IPS-11a (cell line): ENCODE measurements around the gene PPTC7.
"Not testable (repeated sequence)": the region's sequence is repeated elsewhere in the genome, so short reads cannot be mapped to it uniquely, and the experiment has no call there.

Experiments
- H3K4me3 ChIP-seq: one replicate; pipeline ENCODE4 v1.5.1; 2013; ENCODE audit warnings: low read depth, low read length, control low read depth

Gene PPTC7

DNA sequence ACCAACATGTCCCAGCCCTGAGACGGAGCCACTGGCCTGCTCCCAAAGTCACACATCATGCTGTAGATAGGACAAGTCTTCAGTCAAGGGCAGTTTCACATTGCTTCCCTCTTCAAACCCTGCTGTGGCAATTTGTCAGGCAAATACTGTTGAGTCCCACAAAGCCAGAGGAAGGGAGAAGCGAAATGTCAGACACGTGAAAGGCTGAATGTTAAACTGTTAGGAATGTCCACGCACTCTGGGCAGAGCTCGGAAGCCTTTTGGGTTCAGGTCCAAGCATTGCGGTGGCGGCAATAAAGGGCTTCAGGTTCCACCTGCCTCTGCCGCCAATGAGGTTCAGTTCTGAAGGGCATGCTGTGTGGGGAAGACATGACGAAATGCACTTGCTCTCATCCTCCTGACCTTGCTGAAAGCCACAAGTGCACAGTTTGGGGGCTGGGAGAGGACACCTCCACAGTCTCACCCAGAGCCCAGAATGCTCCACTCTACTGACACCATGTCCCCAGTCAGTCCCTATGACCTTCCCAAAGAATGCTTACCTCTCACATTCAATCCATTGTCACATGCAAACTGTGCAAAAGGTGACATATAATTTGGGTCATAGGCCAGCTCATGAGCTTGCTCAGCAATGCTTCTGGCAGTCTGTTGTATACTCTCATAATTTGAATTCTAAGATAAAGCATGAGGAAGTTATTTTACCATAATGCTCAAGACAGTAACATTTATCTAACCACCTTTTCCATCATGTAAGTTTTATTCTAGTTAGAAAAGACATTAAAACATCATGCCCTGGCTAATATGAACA, 45.3 kb downstream of the PPTC7 start:
- no peak overlapping the region for H3K4me3 ChIP-seq

DNA sequence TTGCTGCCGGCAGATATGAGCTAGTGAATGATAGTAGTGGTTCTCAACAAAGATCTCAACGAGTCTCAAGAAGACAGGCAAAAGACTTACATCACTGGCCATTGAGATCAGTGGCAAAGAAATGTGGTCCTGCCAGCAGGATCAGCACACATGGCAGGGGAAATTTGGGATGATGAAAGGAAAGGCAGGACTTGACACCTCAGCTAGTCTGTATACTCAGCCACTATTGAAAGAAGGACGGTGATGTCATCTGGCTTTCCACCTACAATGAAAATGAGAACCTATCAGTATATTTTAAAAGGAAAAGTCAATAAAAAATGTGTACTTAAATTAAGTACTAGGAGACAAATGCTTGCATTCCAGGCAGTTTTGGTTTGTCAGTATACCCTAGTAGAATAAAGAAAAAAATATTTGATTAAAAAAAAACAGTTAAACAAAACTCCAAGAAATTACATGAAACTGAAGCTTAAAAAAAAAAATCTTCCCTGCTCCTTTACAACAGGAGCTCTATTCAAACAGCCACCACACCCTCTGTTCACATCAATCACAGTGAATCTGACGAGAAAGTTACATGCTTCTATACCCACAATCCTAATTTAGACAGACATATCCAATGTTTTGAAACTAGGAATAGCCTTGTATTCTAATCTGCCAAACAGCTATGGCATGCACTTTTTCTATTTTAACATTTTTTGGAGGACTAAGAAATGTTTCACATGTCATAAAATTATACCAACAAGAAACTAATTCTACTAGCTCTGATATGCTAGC, 46.1 kb downstream of the PPTC7 start:
- H3K4me3 ChIP-seq: no peak overlapping the region

DNA sequence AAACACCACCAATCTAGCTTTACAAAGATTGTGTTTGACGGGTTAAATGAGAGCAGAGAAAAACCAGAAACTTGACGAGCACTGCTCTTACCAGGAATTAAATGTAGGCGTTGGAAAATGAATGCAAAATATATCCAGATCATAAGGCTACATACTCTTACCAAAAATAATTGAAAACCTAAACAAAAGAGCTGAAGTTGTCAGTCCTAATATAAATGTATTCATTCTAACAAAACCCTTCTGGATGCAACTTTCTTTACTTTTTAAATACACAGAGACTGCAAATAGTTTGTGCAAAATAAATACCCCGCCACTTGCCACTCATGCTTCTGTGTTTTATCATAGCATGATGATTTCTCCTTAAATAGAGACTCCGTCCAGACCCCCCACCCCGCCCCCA, 48.3 kb downstream of the PPTC7 start:
- no peak overlapping the region for H3K4me3 ChIP-seq

DNA sequence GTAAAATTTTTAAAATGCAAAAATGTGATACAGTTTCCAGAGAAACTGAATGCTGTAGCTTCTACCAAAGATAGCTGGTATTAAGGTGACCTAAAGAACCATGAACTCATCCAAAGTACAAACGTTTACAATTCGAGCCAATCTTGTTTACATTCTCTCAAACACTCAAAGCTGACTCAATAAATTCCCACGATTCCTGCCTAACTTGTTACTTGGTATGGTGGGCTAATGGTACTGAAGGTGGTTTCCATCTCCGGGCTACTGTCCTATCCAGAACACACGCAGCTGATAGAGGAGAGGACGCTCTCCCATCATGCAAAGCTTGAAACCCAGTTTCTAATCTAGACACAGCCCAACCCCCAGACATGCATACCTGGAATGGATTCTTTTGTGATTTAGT, 49.5 kb downstream of the PPTC7 start:
- no peak overlapping the region for H3K4me3 ChIP-seq

DNA sequence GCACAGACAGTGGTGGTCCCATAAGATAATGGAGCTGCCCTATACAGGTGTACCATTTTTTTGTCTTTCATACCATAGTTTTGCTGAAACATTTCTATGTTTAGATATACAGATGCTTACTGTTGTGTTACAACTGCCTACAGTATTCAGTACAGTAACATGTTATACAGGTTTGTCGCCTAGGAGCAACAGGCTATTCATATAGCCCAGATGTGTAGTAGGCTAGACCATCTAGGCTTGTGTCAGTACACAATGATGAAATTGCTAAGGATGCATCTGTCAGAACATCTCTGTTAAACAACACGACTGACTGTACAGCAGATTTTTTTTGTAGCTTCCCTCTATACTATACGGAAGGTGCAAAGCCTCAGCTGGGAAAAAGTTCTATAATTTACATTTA, 50.5 kb downstream of the PPTC7 start:
- no peak overlapping the region for H3K4me3 ChIP-seq

DNA sequence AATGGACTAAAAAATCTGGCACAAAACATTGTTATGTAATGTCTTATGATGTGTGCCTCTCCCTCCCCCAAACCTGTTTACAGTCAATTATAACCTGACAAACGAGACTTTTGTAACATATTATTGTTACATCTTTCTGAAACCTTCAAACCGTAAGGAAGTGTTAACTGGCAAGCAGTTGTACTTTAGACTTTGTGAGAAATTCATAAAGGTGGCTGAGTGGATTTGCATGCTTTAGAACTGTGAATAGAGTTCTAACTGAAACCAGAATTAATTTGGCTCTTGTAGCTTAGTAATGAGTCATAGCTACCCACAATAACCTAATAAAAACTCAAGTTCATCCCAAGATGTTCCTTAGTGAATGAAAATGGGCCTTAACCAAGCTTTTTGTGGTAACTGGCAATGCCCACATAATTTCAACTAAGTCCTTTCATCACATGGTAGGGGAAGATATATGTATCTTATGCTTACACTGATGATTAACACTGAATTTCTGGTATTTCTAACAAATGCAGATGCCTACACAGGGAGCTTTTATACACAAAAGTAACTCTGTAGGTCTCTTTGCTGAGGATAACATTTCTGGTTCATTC, 51.3 kb downstream of the PPTC7 start:
- no peak overlapping the region for H3K4me3 ChIP-seq

DNA sequence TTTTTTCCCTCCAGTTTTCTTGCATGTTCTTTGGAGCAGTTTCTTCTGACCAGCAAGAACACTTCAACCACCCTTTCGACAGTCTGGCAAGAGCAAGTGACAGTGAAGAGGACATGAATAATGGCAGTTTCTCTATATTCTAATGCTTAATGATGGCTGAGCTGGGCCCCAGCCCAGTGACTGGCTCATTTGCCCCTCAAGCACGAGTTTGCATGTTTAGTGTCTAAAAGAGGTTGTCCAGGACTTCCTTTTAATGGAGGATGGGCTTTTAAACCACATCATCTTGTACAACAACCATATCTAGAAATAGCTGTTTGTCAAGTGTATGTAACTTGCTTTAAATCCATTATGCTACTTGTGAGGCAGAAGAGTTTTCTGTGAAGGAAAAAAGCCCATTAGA, 52.6 kb downstream of the PPTC7 start:
- H3K4me3 ChIP-seq: no peak overlapping the region

DNA sequence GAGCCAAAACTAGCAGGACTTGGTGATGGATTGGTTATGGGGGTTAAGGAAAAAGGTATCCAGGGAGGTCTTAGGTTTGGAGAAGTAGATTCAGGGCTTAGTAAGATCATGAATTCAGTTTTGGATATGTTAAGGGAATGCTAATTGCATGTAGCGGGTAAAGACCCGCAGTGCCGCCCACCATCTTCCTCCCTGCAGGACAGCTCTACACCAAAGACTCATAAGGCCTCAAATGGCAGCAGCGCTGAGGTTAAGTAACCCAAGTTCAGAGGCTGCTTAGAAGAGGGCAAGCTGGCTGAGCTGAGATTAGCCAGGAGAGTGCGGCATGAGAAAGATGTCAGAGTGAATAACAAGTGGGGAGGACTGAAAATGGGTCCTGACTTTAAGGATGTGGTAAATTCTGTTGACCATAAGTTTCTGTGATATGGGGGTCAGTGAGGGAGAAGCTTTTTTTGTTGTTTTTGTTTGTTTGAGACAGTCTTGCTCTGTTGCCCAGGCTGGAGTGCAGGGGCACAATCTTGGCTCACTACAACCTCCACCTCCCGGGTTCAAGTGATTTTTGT, 54.8 kb downstream of the PPTC7 start:
- H3K4me3 ChIP-seq: no peak overlapping the region

DNA sequence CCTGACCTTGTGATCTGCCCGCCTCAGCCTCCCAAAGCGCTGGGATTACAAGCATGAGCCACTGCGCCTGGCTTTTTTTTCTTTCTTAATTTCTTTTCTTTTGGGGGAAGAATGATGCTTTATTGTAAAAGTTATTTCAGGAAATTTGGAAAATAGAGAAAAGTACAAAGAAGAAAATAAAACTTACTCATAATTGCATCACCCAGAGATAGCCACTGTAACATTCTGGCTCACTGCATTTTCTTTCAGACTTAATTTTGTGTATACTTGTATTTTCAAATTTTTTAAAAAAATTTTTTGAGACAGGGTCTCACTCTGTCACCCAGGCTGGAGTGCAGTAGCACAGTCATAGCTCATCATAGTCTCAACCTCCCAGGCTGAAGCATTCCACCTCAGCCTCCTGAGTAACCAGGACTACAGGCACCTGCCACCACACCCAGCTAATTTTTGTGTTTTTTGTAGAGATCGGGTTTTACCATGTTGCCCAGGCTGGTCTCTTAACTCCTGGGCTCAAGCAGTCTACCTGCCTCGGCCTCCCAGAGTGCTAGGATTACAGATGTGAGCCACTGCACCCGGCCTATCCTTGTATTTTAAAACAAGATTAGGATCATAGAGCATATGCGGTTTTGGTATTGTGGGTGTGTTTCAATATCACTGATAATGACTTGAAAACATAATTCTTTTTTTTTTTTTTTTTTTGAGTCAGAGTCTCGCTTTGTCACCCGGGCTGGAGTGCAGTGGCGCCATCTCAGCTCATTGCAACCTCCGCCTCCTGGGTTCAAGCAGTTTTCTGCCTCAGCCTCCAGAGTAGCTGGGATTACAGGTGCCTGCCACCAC, 62.0 kb downstream of the PPTC7 start:
- not testable (repeated sequence) for H3K4me3 ChIP-seq

DNA sequence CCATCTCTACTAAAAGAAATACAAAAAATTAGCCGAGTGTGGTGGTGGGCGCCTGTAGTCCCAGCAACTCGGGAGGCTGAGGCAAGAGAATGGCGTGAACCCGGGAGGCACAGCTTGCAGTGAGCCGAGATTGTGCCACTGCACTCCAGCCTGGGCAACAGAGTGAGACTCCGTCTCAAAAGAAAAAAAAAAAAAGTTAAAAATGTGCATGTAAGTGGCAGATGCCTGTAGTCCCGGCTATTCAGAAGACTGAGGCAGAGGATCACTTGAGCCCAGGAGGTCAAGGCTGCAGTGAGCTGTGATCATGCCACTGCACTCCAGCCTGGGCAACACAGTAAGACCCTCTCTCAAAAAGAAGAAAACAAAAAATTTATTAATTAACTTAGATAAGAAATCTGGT, 65.1 kb downstream of the PPTC7 start:
- H3K4me3 ChIP-seq: not testable (repeated sequence)

DNA sequence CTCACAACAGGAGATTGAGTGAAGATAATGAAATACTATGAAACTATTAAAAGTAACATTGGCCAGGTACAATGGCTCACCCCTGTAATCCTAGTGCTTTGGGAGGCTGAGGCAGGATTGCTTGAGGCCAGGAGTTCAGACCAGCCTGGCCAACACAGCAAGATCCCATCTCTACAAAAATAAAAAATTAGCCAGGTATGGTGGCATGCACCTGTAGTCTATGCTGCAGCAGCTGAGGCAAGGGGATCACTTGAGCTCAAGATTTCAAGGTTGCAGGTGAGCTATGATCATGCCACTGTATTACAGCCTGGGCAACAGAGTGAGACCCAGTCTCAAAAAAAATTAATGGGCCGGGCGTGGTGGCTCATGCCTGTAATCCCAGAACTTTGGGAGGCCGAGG, 66.1 kb downstream of the PPTC7 start:
- no peak overlapping the region for H3K4me3 ChIP-seq

DNA sequence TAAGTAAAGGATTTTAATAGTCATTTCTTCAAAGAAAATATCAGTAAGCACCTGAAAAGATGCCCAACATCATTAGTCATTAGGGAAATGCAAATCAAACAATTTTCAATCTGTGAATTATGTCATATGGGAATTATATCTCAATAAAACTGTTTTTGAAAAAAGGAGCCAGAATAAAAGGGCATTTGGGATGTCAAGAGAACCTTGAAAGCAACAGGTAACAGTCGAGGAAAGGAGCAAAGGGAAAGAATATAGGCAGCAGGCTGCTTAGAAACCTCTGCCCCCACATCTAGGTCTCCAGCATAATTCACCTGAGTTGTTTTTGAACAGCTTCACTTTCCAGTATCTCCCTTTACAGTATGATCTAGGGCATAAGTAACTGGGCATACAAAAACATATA, 68.8 kb downstream of the PPTC7 start:
- no peak overlapping the region for H3K4me3 ChIP-seq

DNA sequence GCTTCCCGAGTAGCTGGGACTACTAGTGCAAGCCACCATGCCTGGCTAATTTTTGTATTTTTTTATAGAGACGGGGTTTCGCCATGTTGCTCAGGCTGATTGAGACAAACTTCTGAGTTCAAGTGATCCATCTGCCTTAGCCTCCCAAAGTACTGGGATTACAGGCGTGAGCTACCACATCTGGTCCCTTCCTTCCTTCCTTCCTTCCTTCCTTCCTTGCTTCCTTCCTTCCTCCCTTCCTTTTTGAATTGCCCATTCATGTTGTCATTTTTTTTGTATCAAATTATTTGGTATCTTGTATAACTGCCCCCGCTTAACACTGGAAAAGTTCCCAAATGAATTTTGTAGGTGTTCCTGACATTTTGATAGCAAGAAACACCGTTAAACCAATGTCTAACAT, 69.3 kb downstream of the PPTC7 start:
- H3K4me3 ChIP-seq: no peak overlapping the region

DNA sequence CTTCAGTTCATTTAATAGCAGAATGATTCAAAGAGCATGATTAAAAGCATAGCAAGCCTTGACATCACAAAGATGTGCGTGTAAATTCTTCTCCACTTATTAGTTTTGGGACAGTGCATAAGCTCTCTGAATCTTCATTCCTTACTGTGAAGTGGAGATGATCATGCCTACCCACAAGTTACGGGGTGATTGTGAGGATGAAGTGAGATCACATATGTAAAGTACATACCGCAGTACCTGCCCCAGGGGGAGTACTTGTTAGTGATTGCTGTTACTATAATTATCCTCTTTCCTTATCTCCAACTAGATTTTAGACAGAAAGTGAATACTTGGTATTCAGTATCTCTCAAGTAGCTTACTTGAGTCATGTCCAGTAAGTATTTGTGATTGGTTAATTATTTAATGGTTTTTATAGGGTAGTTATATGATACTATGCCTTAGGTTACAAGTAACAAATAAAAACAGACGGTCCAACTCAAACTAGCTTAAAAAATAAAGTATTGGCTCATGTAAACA, 75.0 kb downstream of the PPTC7 start:
- no peak overlapping the region for H3K4me3 ChIP-seq

DNA sequence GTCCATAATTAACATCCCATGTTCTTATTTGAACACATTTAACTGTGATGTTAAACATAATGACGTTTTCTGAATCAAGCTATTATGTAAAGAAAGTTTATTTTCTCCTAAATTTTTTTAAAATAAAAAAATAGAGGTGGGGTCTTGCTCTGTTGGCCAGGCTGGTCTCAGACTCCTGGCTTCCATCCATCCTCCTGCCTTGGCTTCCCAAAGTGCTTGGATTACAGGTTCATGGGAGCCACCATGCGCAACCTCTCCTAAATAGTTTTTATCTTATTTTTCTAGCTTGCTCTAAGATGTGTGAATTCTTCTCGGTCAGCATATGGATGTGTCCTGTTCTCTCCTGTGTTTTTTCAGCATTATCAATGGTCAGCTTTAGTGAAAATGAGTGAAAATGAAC, 77.8 kb downstream of the PPTC7 start:
- H3K4me3 ChIP-seq: no peak overlapping the region

DNA sequence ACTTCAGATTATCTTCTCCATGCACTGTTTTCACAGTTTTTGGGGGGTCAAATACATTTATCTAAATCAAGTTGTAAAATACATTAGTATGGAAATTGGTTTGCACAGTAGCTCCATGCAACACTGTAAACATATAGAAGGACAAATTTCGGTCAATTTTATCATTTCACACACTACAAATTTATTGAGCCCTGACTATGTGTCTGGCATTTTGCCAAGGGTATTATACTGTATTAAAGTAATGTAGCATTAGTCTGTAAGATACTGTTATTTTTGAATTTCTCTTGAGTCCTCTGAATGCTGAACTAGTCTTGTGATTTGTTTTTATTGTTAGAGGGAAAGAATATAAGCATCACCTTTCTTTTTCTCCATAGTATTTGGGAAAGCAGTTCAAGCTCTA, 79.7 kb downstream of the PPTC7 start:
- no peak overlapping the region for H3K4me3 ChIP-seq

DNA sequence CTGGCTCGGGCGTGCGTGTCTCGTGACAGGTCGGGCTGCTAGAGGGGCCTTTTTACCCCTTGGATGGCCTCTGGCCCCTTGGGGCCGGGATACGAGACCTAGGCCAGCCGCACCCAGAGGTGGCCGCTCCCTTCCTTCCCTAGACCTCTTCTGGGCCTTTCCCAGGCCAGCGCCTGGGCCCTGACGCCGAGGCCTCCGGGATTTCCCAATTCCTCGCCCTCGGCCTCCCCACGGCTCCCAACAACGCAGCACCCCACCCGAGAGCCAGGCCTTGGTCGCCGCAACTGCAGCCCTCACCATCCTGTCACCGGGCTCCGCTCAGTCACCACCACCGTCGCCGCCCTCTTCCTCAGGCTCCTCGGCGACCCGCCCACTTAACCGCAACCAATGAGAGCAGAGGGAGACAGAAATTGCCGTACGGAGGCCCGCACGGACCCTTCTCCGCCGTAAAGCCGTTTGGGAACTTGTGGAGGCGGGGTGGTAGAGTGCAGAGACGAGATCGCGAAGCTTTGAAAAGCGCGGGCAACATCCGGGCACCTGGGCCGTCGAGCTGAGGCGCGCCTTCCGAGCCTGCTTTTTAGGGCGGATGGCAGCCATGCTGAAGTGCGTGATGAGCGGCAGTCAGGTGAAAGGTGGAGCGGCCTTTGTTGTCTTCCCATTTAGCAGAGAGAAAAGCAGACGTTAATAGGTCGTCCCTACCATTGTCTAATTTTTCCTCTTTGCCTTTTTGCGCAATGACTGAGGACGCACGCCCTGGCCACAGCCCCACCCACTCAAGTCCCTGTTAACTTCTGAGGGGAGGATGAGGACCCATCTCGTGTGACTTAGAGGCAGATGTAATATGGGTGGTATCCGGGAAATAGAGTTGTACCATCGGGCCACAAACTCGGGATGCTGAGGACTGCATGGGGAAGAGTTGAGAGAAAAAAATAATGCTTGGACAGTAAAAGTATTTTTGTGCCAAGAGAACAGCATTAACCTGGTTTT, 81.1 kb downstream of the PPTC7 start, which contains the start of the genes RAD9B and VPS29:
Gene RAD9B (plus strand): TSS at position 580 of the 987 bp plus-strand sequence. CDS start 7 bp downstream, at position 587.
Gene VPS29 (minus strand): TSS at position 360 of the 987 bp plus-strand sequence. CDS start 60 bp downstream, at position 300.
- peak within 1 kb of the TSS; percentile 94 for H3K4me3 ChIP-seq

DNA sequence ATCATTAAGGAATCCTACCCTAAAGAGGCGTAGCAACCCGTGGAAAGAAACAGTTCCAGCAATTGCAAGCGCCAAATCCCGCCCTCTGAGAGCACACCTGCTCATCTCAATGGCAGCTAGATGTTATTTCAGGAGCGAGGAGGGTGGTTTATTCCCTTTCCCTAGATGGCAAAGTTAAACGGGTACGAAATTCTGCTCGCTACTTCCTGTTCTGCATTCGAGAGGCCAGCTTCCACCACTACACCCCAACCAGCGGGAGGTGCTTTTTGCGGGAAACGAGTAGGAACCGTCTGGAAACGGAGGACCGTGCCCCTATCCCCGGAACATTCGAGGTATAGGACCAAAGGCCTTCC, 81.7 kb downstream of the PPTC7 start:
- H3K4me3 ChIP-seq: peak overlapping the region; percentile 94

DNA sequence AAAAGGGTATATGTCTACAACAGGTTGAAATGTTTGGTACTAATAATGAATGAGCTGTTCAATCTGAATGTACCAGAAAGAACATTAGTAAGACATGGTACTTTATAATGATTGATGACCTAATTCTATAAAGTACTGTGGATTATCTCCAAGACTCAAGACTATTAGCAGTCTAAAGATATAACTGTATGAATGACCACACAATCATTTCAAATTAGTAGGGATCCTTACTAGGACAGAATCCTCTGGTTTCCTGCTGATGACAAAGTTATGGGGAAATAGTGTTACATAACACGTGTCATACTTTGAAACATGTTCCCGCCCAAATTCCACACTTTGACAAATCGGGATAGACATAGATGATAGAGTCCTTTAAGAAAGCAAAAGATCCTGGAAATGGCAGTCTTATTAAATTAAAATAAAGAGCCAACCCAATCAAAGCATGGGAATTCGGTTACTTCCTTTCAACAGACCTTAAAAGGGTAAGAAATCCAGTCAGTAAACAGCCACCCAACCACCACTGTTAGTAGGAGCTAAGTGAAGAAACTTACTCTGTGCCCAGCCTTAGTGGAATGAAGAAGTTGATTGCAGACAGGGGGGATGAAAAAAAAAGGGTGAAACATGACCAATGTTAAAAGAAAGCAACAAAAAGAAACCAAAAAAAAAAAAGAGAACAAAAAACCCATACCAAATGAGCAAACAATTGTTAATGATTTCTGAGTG, 84.0 kb downstream of the PPTC7 start:
- no peak overlapping the region for H3K4me3 ChIP-seq
